GM18951 (cell line): ENCODE data around the gene STON1.
"Not testable (repeated sequence)": the region's sequence is repeated elsewhere in the genome, so short reads cannot be mapped to it uniquely, and the experiment has no call there.

ENCODE experiments used
- POLR2A ChIP-seq: IDR thresholded peaks from 4 replicates; pipeline ENCODE4 v1.6.1; 2011; ENCODE audit warnings: mild to moderate bottlenecking; ENCODE audit not compliant: insufficient read length, insufficient read depth; ENCODE audit errors: extremely low read depth
- in situ Hi-C: fragments of 300-500 bp; cut with MboI; formaldehyde crosslinking; loops from one replicate; pipeline ENCODE4 v1.12.0; 2022; ENCODE audit warnings: low sequenced_read_pairs, mixed read lengths, inconsistent platforms; ENCODE audit not compliant: unreplicated experiment

Gene STON1

GRCh38 chr2:48540237-48540935 lies 10.4 kb downstream of the STON1 start:
- no peak for TF ChIP-seq POLR2A
- in situ Hi-C loops = no loop called here

GRCh38 chr2:48541666-48542389 lies 11.9 kb downstream of the STON1 start:
- in situ Hi-C loops = no loop called here
- TF ChIP-seq POLR2A = no peak

- in situ Hi-C loops = no loop called here
- TF ChIP-seq POLR2A = no peak
Measured at GRCh38 chr2:48543895-48544294, 13.9 kb downstream of the STON1 start.

GRCh38 chr2:48545244-48545643 lies 15.3 kb downstream of the STON1 start:
- no peak for TF ChIP-seq POLR2A

GRCh38 chr2:48548840-48549239 lies 18.9 kb downstream of the STON1 start:
- no peak for TF ChIP-seq POLR2A
- in situ Hi-C loops = no loop called here

More at GRCh38 chr2:48545244-48545643, 15.3 kb downstream of the STON1 start:
- in situ Hi-C loops = no loop called here

GRCh38 chr2:48549972-48550371 lies 20.0 kb downstream of the STON1 start:
- in situ Hi-C loops = no loop called here
- no peak for TF ChIP-seq POLR2A

GRCh38 chr2:48551548-48551947 lies 21.6 kb downstream of the STON1 start:
- in situ Hi-C loops = no loop called here
- no peak for TF ChIP-seq POLR2A

GRCh38 chr2:48555071-48555470 lies 25.1 kb downstream of the STON1 start:
- in situ Hi-C loops = not testable (repeated sequence)

- TF ChIP-seq POLR2A = no peak
- in situ Hi-C loops = no loop called here
Measured at GRCh38 chr2:48558456-48558855, 28.5 kb downstream of the STON1 start.

- no peak for TF ChIP-seq POLR2A
- in situ Hi-C loops = no loop called here
Measured at GRCh38 chr2:48560546-48561209, 30.7 kb downstream of the STON1 start.

GRCh38 chr2:48562281-48562680 lies 32.3 kb downstream of the STON1 start:
- no peak for TF ChIP-seq POLR2A
- in situ Hi-C loops = no loop called here

- in situ Hi-C loops = no loop called here
- TF ChIP-seq POLR2A = no peak
Measured at GRCh38 chr2:48566592-48567310, 36.8 kb downstream of the STON1 start.

- in situ Hi-C loops = no loop called here
Measured at GRCh38 chr2:48567671-48568070, 37.7 kb downstream of the STON1 start.

More at GRCh38 chr2:48567671-48568070, 37.7 kb downstream of the STON1 start:
- no peak for TF ChIP-seq POLR2A
